ENCODE results near the gene CARD11. TPM values are rescaled to one million over a fixed set of nuclear protein-coding genes. Genes with fewer than 3 reads are reported as not detected.

Gene CARD11
- total and polyA plus RNA-seq, 2 of the 13 experiments (the other 11 are each of a cell fraction or from before 2014, with no cell fraction given) = 0.04 TPM; not detected in 1

- Histone ChIP-seq H3K27me3 (ENCODE audit: control insufficient read depth in 1 of 2, insufficient read depth in 2 of 2, low read length in 2 of 2) (0 out of 5 replicates have a peak, but pooled peaks cover 0 to 2% of the 10 kb centered on the region in 2 experiments), H3K4me2 (ENCODE audit: low read depth, low read length) (no peak overlapping the region), H3K9me3 (ENCODE audit: low read length) (no peaks in the 10 kb centered on the region), H3K79me2 (ENCODE audit: insufficient read depth, low read length) (no peaks in the 10 kb centered on the region), H3K36me3 (replicated peaks in 1 of 2; ENCODE audit: control insufficient read depth in 1 of 2, insufficient read depth in 2 of 2, low read length in 2 of 2) (no peaks in the 10 kb centered on the region), H3K4me1 (ENCODE audit: insufficient read depth, low read length) (no peaks in the 10 kb centered on the region), H2AFZ (ENCODE audit: low read length) (no peak overlapping the region), H3K27ac (ENCODE audit: extremely low read length, insufficient read depth, low read length) (no peak overlapping the region), H4K20me1 (ENCODE audit: insufficient read depth, low read length) (no peaks in the 10 kb centered on the region), H3K4me3 (replicated peaks in 1 of 3; ENCODE audit: insufficient read depth in 1 of 3, low read depth in 2 of 3, low read length in 3 of 3) (no peak overlapping the region), H3K9ac (ENCODE audit: insufficient read depth, low read depth, low read length) (no peak overlapping the region)
- BruUV-seq (replicated peaks) = no TSS peak
- POLR2A ChIA-PET = no interaction called here
- WGBS (ENCODE audit: low lambda C conversion rate) = 51% methylated on average over 4 of the region's 6 CpGs
- ATAC-seq (no peak), FAIRE-seq (no peak), DNase-seq (ENCODE audit: low spot score) (no peak)
- CTCF ChIA-PET (ENCODE audit: low intra/inter-chr PET ratio, low total read pairs) = no interaction called here
- intact Hi-C loops (cut with micrococcal nuclease; ENCODE audit: unreplicated experiment) (no loop called here), in situ Hi-C loops (cut with HindIII; ENCODE audit: extremely low pct_ligation_motif_present, low pct_unique_long_range_greater_than_20kb) (no loop called here)
- no peak for TF ChIP-seq ZBTB14 (CRISPR knock-in tag; IDR thresholded peaks at IDR 0.05)
Observed at GRCh38 chr7:3007696-3008095, 36.0 kb downstream of the CARD11 start.

- Histone ChIP-seq H3K27me3 (ENCODE audit: control insufficient read depth in 1 of 2, insufficient read depth in 2 of 2, low read length in 2 of 2) (0 out of 5 replicates have a peak, but pooled peaks cover 0 to 3% of the 10 kb centered on the region in 2 experiments), H3K36me3 (replicated peaks in 1 of 2; ENCODE audit: control insufficient read depth in 1 of 2, insufficient read depth in 2 of 2, low read length in 2 of 2) (no peaks in the 10 kb centered on the region), H3K9ac (ENCODE audit: insufficient read depth, low read depth, low read length) (no peak overlapping the region), H2AFZ (ENCODE audit: low read length) (no peak overlapping the region), H3K4me2 (ENCODE audit: low read depth, low read length) (no peak overlapping the region), H4K20me1 (ENCODE audit: insufficient read depth, low read length) (no peaks in the 10 kb centered on the region), H3K4me3 (replicated peaks in 1 of 3; ENCODE audit: insufficient read depth in 1 of 3, low read depth in 2 of 3, low read length in 3 of 3) (no peak overlapping the region), H3K27ac (ENCODE audit: extremely low read length, insufficient read depth, low read length) (no peak overlapping the region), H3K4me1 (ENCODE audit: insufficient read depth, low read length) (0 out of 2 replicates have a peak, but pooled peaks cover under 1% of the 10 kb centered on the region), H3K79me2 (ENCODE audit: insufficient read depth, low read length) (no peaks in the 10 kb centered on the region), H3K9me3 (ENCODE audit: low read length) (no peaks in the 10 kb centered on the region)
- WGBS (ENCODE audit: low lambda C conversion rate) = 48% methylated on average over 3 of the region's 3 CpGs
- ATAC-seq (no peak), DNase-seq (ENCODE audit: low spot score) (no peak), FAIRE-seq (no peak)
- POLR2A ChIA-PET = no interaction called here
- in situ Hi-C loops (cut with HindIII; ENCODE audit: extremely low pct_ligation_motif_present, low pct_unique_long_range_greater_than_20kb) (no loop called here), intact Hi-C loops (cut with micrococcal nuclease; ENCODE audit: unreplicated experiment) (no loop called here)
- no TSS peak for BruUV-seq (replicated peaks)
- CTCF ChIA-PET (ENCODE audit: low intra/inter-chr PET ratio, low total read pairs) = no interaction called here
- TF ChIP-seq DBP (CRISPR knock-in tag; IDR thresholded peaks at IDR 0.05; ENCODE audit: not compliant biosample characterization) (no peak), GMEB2 (CRISPR knock-in tag; IDR thresholded peaks at IDR 0.05; ENCODE audit: low read depth) (no peak), PRPF4 (IDR thresholded peaks at IDR 0.05; ENCODE audit: low read depth, low read length, poor library complexity, severe bottlenecking) (no peak), ATF1 (CRISPR knock-in tag; IDR thresholded peaks at IDR 0.05) (no peak), U2AF2 (IDR thresholded peaks at IDR 0.05; ENCODE audit: low read depth, low read length) (no peak), ZNF792 (CRISPR knock-in tag; IDR thresholded peaks at IDR 0.05) (no peak), SOX13 (IDR thresholded peaks at IDR 0.05) (no peak), SOX13 (CRISPR knock-in tag; conservative IDR thresholded peaks at IDR 0.05 in 1 of 2, IDR thresholded peaks at IDR 0.05 in 1 of 2) (no peak), PCBP2 (optimal IDR thresholded peaks at IDR 0.05; ENCODE audit: low read depth, low read length, poor library complexity, severe bottlenecking) (no peak), EED (CRISPR knock-in tag; IDR thresholded peaks at IDR 0.05) (no peak), SMAD9 (CRISPR knock-in tag; IDR thresholded peaks at IDR 0.05) (no peak), ZBTB7A (CRISPR knock-in tag; IDR thresholded peaks at IDR 0.05) (no peak), MED13 (CRISPR knock-in tag; IDR thresholded peaks at IDR 0.05) (no peak), ELK4 (CRISPR knock-in tag; IDR thresholded peaks at IDR 0.05; ENCODE audit: borderline replicate concordance) (no peak)
Observed at GRCh38 chr7:3005257-3005656, 38.4 kb downstream of the CARD11 start.
